Measurements from ENCODE around the gene OR51B6. TPM values are rescaled to one million over a fixed set of nuclear protein-coding genes. Genes with fewer than 3 reads are reported as not detected.
"Not testable (repeated sequence)": the region's sequence is repeated elsewhere in the genome, so short reads cannot be mapped to it uniquely, and the experiment has no call there.

OR51B6 gene
- total and polyA plus RNA-seq, 4 donors, result not detected

- Histone ChIP-seq H3K36me3 (ENCODE audit: control insufficient read depth in 4 of 4, insufficient read depth in 4 of 4, low read length in 4 of 4) (no peaks in the 10 kb centered on the region), H3K27me3 (ENCODE audit: control insufficient read depth in 3 of 3, insufficient read depth in 3 of 3, low read length in 2 of 3) (peaks cover 0 to 3% (median 0%) of the 10 kb centered on the region in 3 donors), H3K27ac (ENCODE audit: low read depth in 1 of 2, low read length in 1 of 2) (no peak overlapping the region), H3K4me3 (no peak overlapping the region), H3K4me1 (ENCODE audit: control insufficient read depth in 5 of 5, insufficient read depth in 5 of 5, low read length in 5 of 5) (no peaks in the 10 kb centered on the region), H3K9ac (ENCODE audit: insufficient read depth in 1 of 2, low read length in 2 of 2) (no peak overlapping the region), H3K9me3 (ENCODE audit: control insufficient read depth in 4 of 4, insufficient read depth in 3 of 4, low read length in 3 of 4) (no peaks in the 10 kb centered on the region)
- DNase-seq (no peak), ATAC-seq (ENCODE audit: insufficient read depth, low FRiP score) (no peak)
- 40 to 65% methylated on average over 3 of the region's 3 CpGs for WGBS, 2 donors
- TF ChIP-seq CTCF (IDR thresholded peaks at IDR 0.05; ENCODE audit: control extremely low read depth, extremely low read depth), result no peak
These were observed 2.6 kb upstream of the OR51B6 start for GRCh38 chr11:5348551-5349194.

GRCh38 chr11:5349550-5349949 is 1.8 kb upstream of the OR51B6 start:
- WGBS, 2 donors, result 29 to 52% methylated on average over 1 of the region's 1 CpG
- DNase-seq, result no peak
- no peak for TF ChIP-seq CTCF (IDR thresholded peaks at IDR 0.05; ENCODE audit: control extremely low read depth, extremely low read depth)
- Histone ChIP-seq H3K4me1 (ENCODE audit: control insufficient read depth in 5 of 5, insufficient read depth in 5 of 5, low read length in 5 of 5) (no peaks in the 10 kb centered on the region), H3K27ac (ENCODE audit: low read depth in 1 of 2, low read length in 1 of 2) (no peak overlapping the region), H3K9me3 (ENCODE audit: control insufficient read depth in 4 of 4, insufficient read depth in 3 of 4, low read length in 3 of 4) (no peaks in the 10 kb centered on the region), H3K4me3 (no peak overlapping the region), H3K9ac (ENCODE audit: insufficient read depth in 1 of 2, low read length in 2 of 2) (no peak overlapping the region), H3K27me3 (ENCODE audit: control insufficient read depth in 3 of 3, insufficient read depth in 3 of 3, low read length in 2 of 3) (peaks cover 0 to 3% (median 0%) of the 10 kb centered on the region in 3 donors), H3K36me3 (ENCODE audit: control insufficient read depth in 4 of 4, insufficient read depth in 4 of 4, low read length in 4 of 4) (no peaks in the 10 kb centered on the region)
- ATAC-seq (ENCODE audit: insufficient read depth, low FRiP score), result no peak

GRCh38 chr11:5356031-5356430 is 4.7 kb downstream of the OR51B6 start:
- not testable (repeated sequence) for H3K4me1 ChIP-seq (ENCODE audit: control insufficient read depth in 5 of 5, insufficient read depth in 5 of 5, low read length in 5 of 5); DNase-seq; H3K27me3 ChIP-seq (ENCODE audit: control insufficient read depth in 3 of 3, insufficient read depth in 3 of 3, low read length in 2 of 3); ATAC-seq (ENCODE audit: insufficient read depth, low FRiP score); H3K9me3 ChIP-seq (ENCODE audit: control insufficient read depth in 4 of 4, insufficient read depth in 3 of 4, low read length in 3 of 4); H3K27ac ChIP-seq (ENCODE audit: low read depth in 1 of 2, low read length in 1 of 2); H3K9ac ChIP-seq (ENCODE audit: insufficient read depth in 1 of 2, low read length in 2 of 2); H3K4me3 ChIP-seq; H3K36me3 ChIP-seq (ENCODE audit: control insufficient read depth in 4 of 4, insufficient read depth in 4 of 4, low read length in 4 of 4)
- 86 to 90% methylated on average over 3 to 5 of the region's 5 CpGs for WGBS, 2 donors

- H3K36me3 ChIP-seq (ENCODE audit: control insufficient read depth in 4 of 4, insufficient read depth in 4 of 4, low read length in 4 of 4), result no peaks in the 10 kb centered on the region
- no peaks in the 10 kb centered on the region for H3K27me3 ChIP-seq (ENCODE audit: control insufficient read depth in 3 of 3, insufficient read depth in 3 of 3, low read length in 2 of 3)
- ATAC-seq (ENCODE audit: insufficient read depth, low FRiP score) (no peak), DNase-seq (no peak)
- no peak overlapping the region for H3K9ac ChIP-seq (ENCODE audit: insufficient read depth in 1 of 2, low read length in 2 of 2)
- H3K4me3 ChIP-seq, result no peak overlapping the region
- WGBS, 2 donors, result 59 to 69% methylated on average over 3 of the region's 3 CpGs
- peaks cover 0 to 3% (median 0%) of the 10 kb centered on the region in 5 donors for H3K4me1 ChIP-seq (ENCODE audit: control insufficient read depth in 5 of 5, insufficient read depth in 5 of 5, low read length in 5 of 5)
- H3K9me3 ChIP-seq (ENCODE audit: control insufficient read depth in 4 of 4, insufficient read depth in 3 of 4, low read length in 3 of 4), result no peaks in the 10 kb centered on the region
- no peak for TF ChIP-seq CTCF (IDR thresholded peaks at IDR 0.05; ENCODE audit: control extremely low read depth, extremely low read depth)
- no peak overlapping the region for H3K27ac ChIP-seq (ENCODE audit: low read depth in 1 of 2, low read length in 1 of 2)
These were observed 10.8 kb downstream of the OR51B6 start for GRCh38 chr11:5362017-5362625.
